ENCODE measurements around the gene POC1B.

POC1B gene

GRCh38 chr12:89383235-89384049, 142.4 kb downstream of the POC1B start:
- no peak for FAIRE-seq

GRCh38 chr12:89382328-89382727, 143.5 kb downstream of the POC1B start:
- FAIRE-seq, result no peak

- no peak for FAIRE-seq
These were observed 145.9 kb downstream of the POC1B start for GRCh38 chr12:89379839-89380467.

- FAIRE-seq, result no peak
These were observed 146.6 kb downstream of the POC1B start for GRCh38 chr12:89379148-89379838.

- no peak for FAIRE-seq
These were observed 149.0 kb downstream of the POC1B start for GRCh38 chr12:89376844-89377243.

- FAIRE-seq, result no peak
These were observed 149.7 kb downstream of the POC1B start for GRCh38 chr12:89376202-89376529.

GRCh38 chr12:89373763-89374572, 151.9 kb downstream of the POC1B start:
- FAIRE-seq, result no peak

GRCh38 chr12:89372584-89373370, 153.1 kb downstream of the POC1B start:
- FAIRE-seq, result no peak

- FAIRE-seq, result no peak
These were observed 155.0 kb downstream of the POC1B start for GRCh38 chr12:89370850-89371249.

- no peak for FAIRE-seq
These were observed 155.4 kb downstream of the POC1B start for GRCh38 chr12:89370421-89370831.
